SK-N-MC (cell line): Measurements from ENCODE around the gene CDK12.
A peak's percentile ranks its signal among the peaks of the same experiment; 100 is the strongest.
"Not testable (repeated sequence)": the region's sequence is repeated elsewhere in the genome, so short reads cannot be mapped to it uniquely, and the experiment has no call there.

Source experiments
- DNase-seq: peaks from one replicate; pipeline ENCODE4 v3.0.0-alpha.2; 2011; ENCODE audit warnings: low read depth, low spot score
- H3K27ac ChIP-seq: fragments of 200-600 bp; sonication (generic); 2 replicates; pipeline ENCODE4 v1.5.1; 2016; ENCODE audit warnings: mixed run types
- H3K36me3 ChIP-seq: fragments of 200-600 bp; sonication (generic); 2 replicates; pipeline ENCODE4 v1.6.1; 2017; ENCODE audit warnings: antibody characterized with exemption, low read length, mixed read lengths; ENCODE audit not compliant: insufficient read depth
- H3K4me3 ChIP-seq: fragments of 200-600 bp; sonication (generic); 2 replicates; pipeline ENCODE4 v1.5.1; 2016
- H3K9ac ChIP-seq: fragments of 200-600 bp; sonication (generic); 2 replicates; pipeline ENCODE4 v1.8.0; 2017; ENCODE audit warnings: mixed run types, mixed read lengths; ENCODE audit not compliant: insufficient read length
- H3K9me3 ChIP-seq: fragments of 200-600 bp; sonication (generic); 2 replicates; pipeline ENCODE4 v1.6.1; 2017; ENCODE audit warnings: low read depth, mild to moderate bottlenecking, antibody characterized with exemption, low read length, moderate library complexity, mixed read lengths
- EZH2 ChIP-seq: fragments of 200-600 bp; sonication (generic); IDR thresholded peaks from one replicate; pipeline ENCODE4 v1.6.1; 2017; ENCODE audit warnings: antibody characterized with exemption
- FOXP2 ChIP-seq: optimal IDR thresholded peaks from 2 replicates; pipeline ENCODE3; 2011; ENCODE audit warnings: mild to moderate bottlenecking, moderate library complexity; ENCODE audit not compliant: insufficient read depth; ENCODE audit errors: extremely low read length, control extremely low read depth
- POLR2AphosphoS5 ChIP-seq: IDR thresholded peaks from 2 replicates; pipeline ENCODE4 v1.6.1; 2012; ENCODE audit warnings: mild to moderate bottlenecking, low read depth, low read length, borderline replicate concordance

The CDK12 gene

DNA sequence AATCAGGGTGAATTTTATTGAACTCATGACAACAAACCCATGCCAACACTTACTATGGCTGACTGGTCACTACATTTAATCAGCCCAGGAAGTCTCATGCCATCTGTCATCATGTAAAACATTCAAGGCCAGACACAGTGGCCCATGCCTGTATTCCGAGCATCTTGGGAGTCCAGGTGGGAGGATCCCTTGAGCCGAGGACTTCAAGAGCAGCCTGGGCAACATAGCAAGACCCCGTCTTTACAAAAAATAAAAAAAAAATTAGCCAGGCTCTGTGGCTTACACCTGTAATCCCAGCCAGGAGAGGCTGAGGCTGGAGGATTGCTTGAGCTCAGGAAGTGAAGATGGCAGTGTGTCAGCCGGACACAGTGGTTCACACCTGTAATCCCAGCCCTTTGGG lies 5.4 kb upstream of the CDK12 start:
- no peak for TF ChIP-seq EZH2
- no peak for TF ChIP-seq POLR2AphosphoS5
- no peak for TF ChIP-seq FOXP2
- Histone ChIP-seq H3K27ac (no peak overlapping the region), H3K36me3 (no peaks in the 10 kb centered on the region), H3K4me3 (no peak overlapping the region), H3K9me3 (no peaks in the 10 kb centered on the region), H3K9ac (no peak overlapping the region)
- DNase-seq: no peak

DNA sequence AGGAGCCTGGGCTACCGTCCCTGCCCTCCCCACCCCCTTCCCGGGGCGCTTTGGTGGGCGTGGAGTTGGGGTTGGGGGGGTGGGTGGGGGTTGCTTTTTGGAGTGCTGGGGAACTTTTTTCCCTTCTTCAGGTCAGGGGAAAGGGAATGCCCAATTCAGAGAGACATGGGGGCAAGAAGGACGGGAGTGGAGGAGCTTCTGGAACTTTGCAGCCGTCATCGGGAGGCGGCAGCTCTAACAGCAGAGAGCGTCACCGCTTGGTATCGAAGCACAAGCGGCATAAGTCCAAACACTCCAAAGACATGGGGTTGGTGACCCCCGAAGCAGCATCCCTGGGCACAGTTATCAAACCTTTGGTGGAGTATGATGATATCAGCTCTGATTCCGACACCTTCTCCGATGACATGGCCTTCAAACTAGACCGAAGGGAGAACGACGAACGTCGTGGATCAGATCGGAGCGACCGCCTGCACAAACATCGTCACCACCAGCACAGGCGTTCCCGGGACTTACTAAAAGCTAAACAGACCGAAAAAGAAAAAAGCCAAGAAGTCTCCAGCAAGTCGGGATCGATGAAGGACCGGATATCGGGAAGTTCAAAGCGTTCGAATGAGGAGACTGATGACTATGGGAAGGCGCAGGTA lies 762 bp downstream of the CDK12 start:
- Histone ChIP-seq H3K27ac (peak overlapping the region; percentile 98), H3K9ac (peak overlapping the region; percentile 100), H3K4me3 (peak overlapping the region; percentile 100), H3K36me3 (peaks cover 13% of the 10 kb centered on the region), H3K9me3 (no peaks in the 10 kb centered on the region)
- DNase-seq: no peak
- TF ChIP-seq FOXP2: no peak
- no peak for TF ChIP-seq EZH2
- TF ChIP-seq POLR2AphosphoS5: no peak

DNA sequence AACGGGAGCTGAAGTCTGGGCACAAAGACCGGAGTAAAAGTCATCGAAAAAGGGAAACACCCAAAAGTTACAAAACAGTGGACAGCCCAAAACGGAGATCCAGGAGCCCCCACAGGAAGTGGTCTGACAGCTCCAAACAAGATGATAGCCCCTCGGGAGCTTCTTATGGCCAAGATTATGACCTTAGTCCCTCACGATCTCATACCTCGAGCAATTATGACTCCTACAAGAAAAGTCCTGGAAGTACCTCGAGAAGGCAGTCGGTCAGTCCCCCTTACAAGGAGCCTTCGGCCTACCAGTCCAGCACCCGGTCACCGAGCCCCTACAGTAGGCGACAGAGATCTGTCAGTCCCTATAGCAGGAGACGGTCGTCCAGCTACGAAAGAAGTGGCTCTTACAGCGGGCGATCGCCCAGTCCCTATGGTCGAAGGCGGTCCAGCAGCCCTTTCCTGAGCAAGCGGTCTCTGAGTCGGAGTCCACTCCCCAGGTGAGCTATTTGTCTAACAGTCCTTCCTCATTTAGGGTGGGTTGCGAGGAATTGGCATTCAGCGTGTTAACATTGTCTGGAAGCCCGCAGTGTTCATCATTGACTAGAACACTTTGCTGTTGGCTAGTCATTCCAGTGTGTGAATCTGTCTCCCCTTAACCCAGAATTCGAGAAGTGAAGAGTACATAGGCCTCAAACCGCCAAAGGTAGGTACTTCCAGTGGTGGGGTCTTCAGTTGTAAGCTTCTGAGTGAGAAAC lies 1.5 kb downstream of the CDK12 start:
- Histone ChIP-seq H3K9ac (peak overlapping the region; percentile 100), H3K36me3 (peaks cover 19% of the 10 kb centered on the region), H3K4me3 (peak overlapping the region; percentile 100), H3K9me3 (no peaks in the 10 kb centered on the region), H3K27ac (no peak overlapping the region)
- TF ChIP-seq POLR2AphosphoS5 (no peak), EZH2 (no peak), FOXP2 (no peak)
- DNase-seq: no peak

DNA sequence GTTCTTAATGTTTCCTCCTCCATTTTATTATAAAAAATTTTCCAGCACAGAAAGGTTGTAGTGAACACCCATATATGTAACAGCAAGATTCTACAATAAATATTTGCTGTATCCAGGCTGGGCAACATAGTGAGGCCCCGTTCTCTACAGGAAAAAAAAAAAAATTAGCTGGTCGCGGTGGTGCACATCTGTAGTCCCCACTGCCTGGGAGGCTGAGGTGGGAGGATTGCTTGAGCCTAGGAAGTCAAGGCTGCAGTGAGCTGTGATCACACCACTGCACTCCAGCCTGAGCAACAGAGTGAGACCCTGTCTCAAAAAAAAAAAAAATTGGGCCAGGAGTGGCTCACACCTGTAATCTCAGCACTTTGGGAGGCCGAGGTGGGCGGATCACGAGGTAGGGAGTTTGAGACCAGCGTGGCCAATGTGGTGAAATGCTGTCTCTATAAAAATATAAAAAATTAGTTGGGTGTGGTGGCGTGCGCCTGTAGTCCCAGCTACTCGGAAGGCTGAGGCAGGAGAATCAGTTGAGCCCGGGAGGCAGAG lies 3.4 kb downstream of the CDK12 start:
- H3K9me3 ChIP-seq, DNase-seq, H3K27ac ChIP-seq: not testable (repeated sequence)
- Histone ChIP-seq H3K4me3 (peak overlapping the region; percentile 100), H3K9ac (peak overlapping the region; percentile 100), H3K36me3 (peaks cover 29% of the 10 kb centered on the region)

DNA sequence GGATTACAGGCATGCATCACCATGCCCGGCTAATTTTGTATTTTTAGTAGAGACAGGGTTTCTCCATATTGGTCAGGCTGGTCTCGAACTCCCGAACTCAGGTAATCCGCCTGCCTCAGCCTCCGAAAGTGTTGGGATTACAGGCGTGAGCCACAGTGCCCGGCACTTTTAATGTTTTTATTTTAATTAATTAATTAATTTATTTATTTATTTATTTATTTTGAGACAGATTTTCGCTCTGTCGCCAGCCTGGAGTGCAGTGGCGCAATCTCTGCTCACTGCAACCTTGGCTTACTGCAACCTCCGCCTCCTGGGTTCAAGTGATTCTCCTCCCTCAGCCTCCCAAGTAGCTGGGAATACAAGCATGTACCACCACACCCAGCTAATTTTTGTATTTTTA lies 7.3 kb downstream of the CDK12 start:
- not testable (repeated sequence) for H3K9me3 ChIP-seq, H3K27ac ChIP-seq, H3K4me3 ChIP-seq, DNase-seq, H3K9ac ChIP-seq
- peaks cover 56% of the 10 kb centered on the region for H3K36me3 ChIP-seq

DNA sequence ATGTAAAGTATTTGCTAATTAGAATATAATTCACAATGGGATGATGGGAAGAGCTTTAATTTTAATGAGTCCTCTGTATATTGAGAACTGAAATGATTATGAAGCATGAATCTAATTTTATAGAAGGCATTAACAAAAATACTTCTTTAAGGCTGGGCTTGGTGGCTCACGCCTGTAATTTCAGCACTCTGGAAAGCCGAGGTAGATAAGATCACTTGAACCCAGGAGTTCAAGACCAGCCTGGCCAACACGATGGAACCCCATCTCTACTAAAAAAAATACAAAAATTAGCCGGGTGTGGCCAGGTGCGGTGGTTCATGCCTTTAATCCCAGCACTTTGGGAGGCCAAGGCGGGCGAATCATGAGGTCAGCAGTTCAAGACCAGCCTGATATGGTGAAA lies 12.0 kb downstream of the CDK12 start:
- DNase-seq: no peak
- H3K36me3 ChIP-seq: peaks cover 65% of the 10 kb centered on the region
- no peaks in the 10 kb centered on the region for H3K9me3 ChIP-seq
- TF ChIP-seq EZH2: no peak
- no peak for TF ChIP-seq FOXP2
- no peak for TF ChIP-seq POLR2AphosphoS5
- H3K27ac ChIP-seq: no peak overlapping the region
- no peak overlapping the region for H3K9ac ChIP-seq
- no peak overlapping the region for H3K4me3 ChIP-seq

DNA sequence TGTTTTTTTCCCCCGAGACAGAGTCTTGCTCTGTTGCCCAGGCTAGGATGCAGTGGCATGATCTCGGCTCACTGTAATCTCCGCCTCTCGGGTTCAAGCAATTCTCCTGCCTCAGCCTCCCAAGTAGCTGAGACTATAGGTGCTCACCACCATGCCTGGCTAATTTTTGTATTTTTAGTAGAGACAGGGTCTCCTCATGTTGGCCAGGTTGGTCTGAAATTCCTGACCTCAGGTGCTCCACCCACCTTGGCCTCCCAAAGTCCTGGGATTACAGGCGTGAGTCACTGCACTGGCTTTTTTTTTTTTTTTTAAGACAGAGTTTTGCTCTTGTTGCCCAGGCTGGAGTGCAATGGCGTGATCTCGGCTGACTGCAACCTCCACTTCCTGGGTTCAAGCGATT lies 18.3 kb downstream of the CDK12 start:
- not testable (repeated sequence) for H3K4me3 ChIP-seq, H3K27ac ChIP-seq, H3K9ac ChIP-seq, H3K9me3 ChIP-seq, DNase-seq
- peaks cover 47% of the 10 kb centered on the region for H3K36me3 ChIP-seq

DNA sequence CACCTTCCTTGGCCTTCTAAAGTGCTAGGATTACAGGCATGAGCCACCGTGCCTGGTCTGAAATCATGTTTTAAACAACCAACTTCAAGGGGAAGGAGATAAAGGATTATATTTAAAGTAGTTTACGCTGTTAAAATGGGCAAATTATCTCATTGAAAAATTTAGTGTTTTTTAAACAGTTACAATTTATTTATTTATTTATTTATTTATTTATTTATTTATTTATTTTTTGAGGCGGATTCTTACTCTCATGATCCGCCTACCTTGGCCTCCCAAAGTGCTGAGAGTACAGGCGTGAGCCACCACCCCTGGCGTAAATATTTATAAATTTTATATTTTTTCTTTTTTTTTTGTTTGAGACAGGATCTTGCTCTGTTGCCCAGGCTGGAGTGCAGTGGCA lies 22.2 kb downstream of the CDK12 start:
- Histone ChIP-seq H3K4me3 (no peak overlapping the region), H3K9ac (no peak overlapping the region), H3K27ac (no peak overlapping the region), H3K36me3 (peaks cover 33% of the 10 kb centered on the region), H3K9me3 (no peaks in the 10 kb centered on the region)
- DNase-seq: no peak
- TF ChIP-seq FOXP2 (no peak), EZH2 (no peak), POLR2AphosphoS5 (no peak)

DNA sequence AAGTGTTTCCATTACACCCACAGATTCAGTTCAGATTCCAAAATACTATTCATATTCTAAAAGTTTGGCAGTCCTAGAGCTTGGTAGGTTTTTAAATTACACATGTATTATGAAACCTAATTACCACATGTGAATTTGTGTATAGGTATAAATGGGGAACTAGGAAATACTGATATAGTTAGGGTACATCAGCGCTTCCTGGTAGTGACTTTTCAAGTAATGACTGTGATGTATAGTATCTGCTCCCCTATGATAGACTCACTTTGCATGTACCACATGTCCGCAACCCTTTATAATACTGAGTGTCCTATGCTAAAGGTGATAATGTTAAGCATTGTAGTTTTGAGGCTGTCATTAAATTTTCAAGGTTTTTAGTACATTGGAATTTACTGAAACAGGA lies 22.9 kb downstream of the CDK12 start:
- no peak overlapping the region for H3K9ac ChIP-seq
- no peak for TF ChIP-seq POLR2AphosphoS5
- TF ChIP-seq FOXP2: no peak
- no peak for TF ChIP-seq EZH2
- H3K9me3 ChIP-seq: no peaks in the 10 kb centered on the region
- peaks cover 30% of the 10 kb centered on the region for H3K36me3 ChIP-seq
- H3K4me3 ChIP-seq: no peak overlapping the region
- DNase-seq: no peak
- H3K27ac ChIP-seq: 0 out of 2 replicates have a peak overlapping the region, but pooled peaks have one; percentile 3
